Measurements from ENCODE around the gene ABI1. TPM values are rescaled to one million over a fixed set of nuclear protein-coding genes. Genes with fewer than 3 reads are reported as not detected.

The ABI1 gene
- total RNA-seq, 2 donors from 2014 or later, result 40.6 to 42.2 TPM

- Histone ChIP-seq H3K4me1 (ENCODE audit: control insufficient read depth, insufficient read depth, low read length) (peaks cover 10% of the 10 kb centered on the region), H3K4me3 (ENCODE audit: low read length) (peak overlapping the region; percentile 29), H3K9ac (ENCODE audit: extremely low read depth, low read length, poor library complexity, severe bottlenecking) (no peak overlapping the region), H3K9me3 (ENCODE audit: control insufficient read depth, low read length) (peaks cover 1% of the 10 kb centered on the region), H3K27me3 (ENCODE audit: control insufficient read depth, insufficient read depth, low read length, poor library complexity, severe bottlenecking) (no peaks in the 10 kb centered on the region), H3K36me3 (ENCODE audit: control insufficient read depth, insufficient read depth, low read length) (no peaks in the 10 kb centered on the region), H3K27ac (ENCODE audit: low read depth, low read length) (no peak overlapping the region)
- TF ChIP-seq, protein P1, sequence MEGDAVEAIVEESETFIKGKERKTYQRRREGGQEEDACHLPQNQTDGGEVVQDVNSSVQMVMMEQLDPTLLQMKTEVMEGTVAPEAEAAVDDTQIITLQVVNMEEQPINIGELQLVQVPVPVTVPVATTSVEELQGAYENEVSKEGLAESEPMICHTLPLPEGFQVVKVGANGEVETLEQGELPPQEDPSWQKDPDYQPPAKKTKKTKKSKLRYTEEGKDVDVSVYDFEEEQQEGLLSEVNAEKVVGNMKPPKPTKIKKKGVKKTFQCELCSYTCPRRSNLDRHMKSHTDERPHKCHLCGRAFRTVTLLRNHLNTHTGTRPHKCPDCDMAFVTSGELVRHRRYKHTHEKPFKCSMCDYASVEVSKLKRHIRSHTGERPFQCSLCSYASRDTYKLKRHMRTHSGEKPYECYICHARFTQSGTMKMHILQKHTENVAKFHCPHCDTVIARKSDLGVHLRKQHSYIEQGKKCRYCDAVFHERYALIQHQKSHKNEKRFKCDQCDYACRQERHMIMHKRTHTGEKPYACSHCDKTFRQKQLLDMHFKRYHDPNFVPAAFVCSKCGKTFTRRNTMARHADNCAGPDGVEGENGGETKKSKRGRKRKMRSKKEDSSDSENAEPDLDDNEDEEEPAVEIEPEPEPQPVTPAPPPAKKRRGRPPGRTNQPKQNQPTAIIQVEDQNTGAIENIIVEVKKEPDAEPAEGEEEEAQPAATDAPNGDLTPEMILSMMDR (conservative IDR thresholded peaks at IDR 0.05), result peak; percentile 26
- Mint-ChIP-seq H3K4me1 (peaks cover 40% of the 10 kb centered on the region), H3K27ac (peak overlapping the region; percentile 71), H3K27me3 (ENCODE audit: insufficient read depth) (no peaks in the 10 kb centered on the region), H3K9me3 (peaks cover 6% of the 10 kb centered on the region), H3K4me3 (no peak overlapping the region), H3K36me3 (ENCODE audit: low read depth) (peaks cover 11% of the 10 kb centered on the region)
- peak; percentile 54 for DNase-seq
- 68 to 87% methylated on average over 3 of the region's 3 CpGs for WGBS, 2 experiments (ENCODE audit: insufficient coverage in 1 of 2, insufficient read length in 1 of 2)
These were observed 58.2 kb downstream of the ABI1 start for GRCh38 chr10:26802527-26802926.

- Histone ChIP-seq H3K4me1 (ENCODE audit: control insufficient read depth, insufficient read depth, low read length) (peaks cover 10% of the 10 kb centered on the region), H3K27me3 (ENCODE audit: control insufficient read depth, insufficient read depth, low read length, poor library complexity, severe bottlenecking) (no peaks in the 10 kb centered on the region), H3K27ac (ENCODE audit: low read depth, low read length) (no peak overlapping the region), H3K9me3 (ENCODE audit: control insufficient read depth, low read length) (peaks cover 8% of the 10 kb centered on the region), H3K36me3 (ENCODE audit: control insufficient read depth, insufficient read depth, low read length) (no peaks in the 10 kb centered on the region), H3K9ac (ENCODE audit: extremely low read depth, low read length, poor library complexity, severe bottlenecking) (no peak overlapping the region), H3K4me3 (ENCODE audit: low read length) (no peak overlapping the region)
- H3K27me3 Mint-ChIP-seq (ENCODE audit: insufficient read depth), result no peaks in the 10 kb centered on the region
- peaks cover 13% of the 10 kb centered on the region for H3K9me3 Mint-ChIP-seq
- 92% methylated on average over 2 of the region's 3 CpGs; no CpG with 5 or more reads in 1 of the 2 experiments for WGBS, 2 experiments (ENCODE audit: insufficient coverage in 1 of 2, insufficient read length in 1 of 2)
- TF ChIP-seq, protein P1 (conservative IDR thresholded peaks at IDR 0.05), result no peak
- DNase-seq, result no peak
- H3K36me3 Mint-ChIP-seq (ENCODE audit: low read depth), result peaks cover 14% of the 10 kb centered on the region
- H3K4me1 Mint-ChIP-seq, result peaks cover 40% of the 10 kb centered on the region
- H3K27ac Mint-ChIP-seq, result no peak overlapping the region
- no peak overlapping the region for H3K4me3 Mint-ChIP-seq
These were observed 58.9 kb downstream of the ABI1 start for GRCh38 chr10:26801831-26802230.

- peaks cover 39% of the 10 kb centered on the region for H3K4me1 Mint-ChIP-seq
- DNase-seq, result no peak
- Histone ChIP-seq H3K4me1 (ENCODE audit: control insufficient read depth, insufficient read depth, low read length) (peaks cover 10% of the 10 kb centered on the region), H3K36me3 (ENCODE audit: control insufficient read depth, insufficient read depth, low read length) (peaks cover 3% of the 10 kb centered on the region), H3K9ac (ENCODE audit: extremely low read depth, low read length, poor library complexity, severe bottlenecking) (no peak overlapping the region), H3K27ac (ENCODE audit: low read depth, low read length) (no peak overlapping the region), H3K4me3 (ENCODE audit: low read length) (no peak overlapping the region), H3K27me3 (ENCODE audit: control insufficient read depth, insufficient read depth, low read length, poor library complexity, severe bottlenecking) (no peaks in the 10 kb centered on the region), H3K9me3 (ENCODE audit: control insufficient read depth, low read length) (peaks cover 14% of the 10 kb centered on the region)
- WGBS, 2 experiments (ENCODE audit: insufficient coverage in 1 of 2, insufficient read length in 1 of 2), result 85 to 96% methylated on average over 7 to 8 of the region's 8 CpGs
- peaks cover 18% of the 10 kb centered on the region for H3K36me3 Mint-ChIP-seq (ENCODE audit: low read depth)
- peak overlapping the region; percentile 24 for H3K27ac Mint-ChIP-seq
- H3K4me3 Mint-ChIP-seq, result no peak overlapping the region
- peaks cover 18% of the 10 kb centered on the region for H3K9me3 Mint-ChIP-seq
- TF ChIP-seq, protein P1 (conservative IDR thresholded peaks at IDR 0.05), result no peak
- H3K27me3 Mint-ChIP-seq (ENCODE audit: insufficient read depth), result no peaks in the 10 kb centered on the region
These were observed 59.5 kb downstream of the ABI1 start for GRCh38 chr10:26801274-26801673.

Measured in endodermal cell (in vitro differentiated cells).